NCI-H526 treated with DMSO at 0.1 percent for 48 hours (cell line): Measurements from ENCODE around the gene PKM.

Source experiments
- DNase-seq: peaks from one replicate; lab custom pipeline; 2025; lab: John Stamatoyannopoulos, UW

Gene PKM

DNA sequence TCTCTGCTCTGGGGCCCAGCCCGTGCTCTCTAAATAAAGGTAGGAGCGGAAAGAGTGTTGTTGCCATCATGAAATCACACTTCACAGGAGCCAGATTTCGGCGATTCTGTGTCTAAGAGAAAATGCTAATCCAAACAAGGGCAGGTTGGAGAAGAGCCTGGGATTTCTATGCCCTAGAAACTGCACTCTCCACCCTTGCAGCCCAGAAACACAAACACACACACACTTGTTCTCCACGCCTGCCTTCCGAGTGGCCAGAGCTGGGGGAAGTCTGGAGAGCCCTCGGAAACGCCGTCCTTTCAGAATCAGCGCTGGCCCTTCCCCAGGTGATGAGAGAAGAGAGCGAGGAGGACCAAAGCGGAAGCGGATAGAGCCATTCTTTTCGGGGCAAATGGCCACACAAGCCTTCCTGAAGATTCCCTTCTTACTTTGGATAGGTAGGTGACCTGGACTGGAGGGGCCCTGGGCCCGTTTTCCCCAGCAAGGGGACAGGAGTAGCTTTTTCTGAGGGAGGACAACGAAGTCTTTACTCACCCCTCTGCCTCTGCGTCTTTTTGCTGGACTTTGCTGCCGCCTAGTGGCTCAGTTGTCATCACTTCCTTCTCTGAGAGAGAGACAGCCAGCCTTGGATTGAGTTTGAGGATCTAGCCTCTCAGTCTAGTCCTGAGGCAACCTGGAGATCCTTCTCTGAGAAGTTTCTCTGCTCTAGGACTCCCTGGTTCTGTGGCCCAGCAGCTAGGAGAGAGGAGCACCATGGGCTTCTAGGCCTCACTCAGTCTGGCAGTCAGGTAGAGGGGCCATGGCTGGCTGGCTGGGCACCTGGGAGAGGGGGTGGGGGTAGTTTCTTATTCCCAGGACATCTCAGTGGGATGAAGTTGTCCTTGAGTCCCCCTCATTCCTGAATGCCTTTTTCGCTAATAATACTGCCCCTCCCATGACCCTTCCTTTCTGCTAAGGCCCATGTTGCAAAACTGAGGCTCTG is 75.1 kb downstream of the PKM start:
- DNase-seq, result peak; percentile 80

DNA sequence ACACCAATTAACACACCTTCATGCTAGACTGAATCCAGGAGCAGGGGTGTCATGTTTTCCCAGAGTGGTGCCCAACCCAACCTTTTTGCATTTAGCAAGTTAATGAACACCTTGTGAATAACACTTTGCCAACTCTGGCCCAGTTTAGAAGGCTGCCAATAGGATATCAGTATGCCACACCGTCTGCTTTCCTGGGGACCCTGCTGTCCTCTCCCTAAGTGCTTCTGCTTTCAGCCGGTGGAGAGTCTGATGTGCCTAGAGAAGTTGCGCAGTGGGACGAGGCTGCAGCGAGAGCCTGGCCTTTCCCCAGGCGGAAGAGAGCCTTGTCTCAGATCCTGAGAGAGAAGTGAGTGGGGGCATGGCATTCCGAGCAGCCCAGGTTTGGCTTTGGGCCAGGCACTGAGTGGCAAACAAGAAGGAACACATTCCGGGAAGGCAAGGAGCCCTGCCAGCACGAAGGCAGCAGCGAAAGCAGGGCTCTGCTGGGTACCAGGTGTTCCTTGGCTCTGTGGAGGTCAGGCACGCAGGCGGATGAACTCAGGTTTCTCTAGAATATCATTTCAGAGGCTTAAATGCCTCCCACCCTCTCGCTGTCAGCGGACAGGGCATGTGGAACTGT is 75.9 kb downstream of the PKM start:
- peak; percentile 36 for DNase-seq

DNA sequence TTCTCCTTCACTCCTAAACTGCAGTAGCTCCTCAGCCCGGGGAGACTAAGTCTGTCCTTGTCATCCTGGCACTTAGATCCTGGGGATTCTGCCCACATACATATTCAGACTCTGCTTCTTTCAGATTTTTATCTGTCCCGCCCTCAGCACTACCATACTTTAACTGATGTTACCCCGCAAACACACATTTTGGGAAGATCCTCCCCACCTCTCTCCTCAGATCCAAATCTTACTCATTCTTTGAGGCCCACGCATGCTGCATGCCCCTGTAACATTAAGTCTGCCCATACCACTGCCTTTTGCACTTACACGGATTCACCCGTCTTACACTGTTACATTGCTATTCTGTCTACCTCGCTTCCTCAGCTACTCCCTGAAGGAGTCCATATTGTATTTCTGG is 76.7 kb downstream of the PKM start:
- DNase-seq, result no peak

DNA sequence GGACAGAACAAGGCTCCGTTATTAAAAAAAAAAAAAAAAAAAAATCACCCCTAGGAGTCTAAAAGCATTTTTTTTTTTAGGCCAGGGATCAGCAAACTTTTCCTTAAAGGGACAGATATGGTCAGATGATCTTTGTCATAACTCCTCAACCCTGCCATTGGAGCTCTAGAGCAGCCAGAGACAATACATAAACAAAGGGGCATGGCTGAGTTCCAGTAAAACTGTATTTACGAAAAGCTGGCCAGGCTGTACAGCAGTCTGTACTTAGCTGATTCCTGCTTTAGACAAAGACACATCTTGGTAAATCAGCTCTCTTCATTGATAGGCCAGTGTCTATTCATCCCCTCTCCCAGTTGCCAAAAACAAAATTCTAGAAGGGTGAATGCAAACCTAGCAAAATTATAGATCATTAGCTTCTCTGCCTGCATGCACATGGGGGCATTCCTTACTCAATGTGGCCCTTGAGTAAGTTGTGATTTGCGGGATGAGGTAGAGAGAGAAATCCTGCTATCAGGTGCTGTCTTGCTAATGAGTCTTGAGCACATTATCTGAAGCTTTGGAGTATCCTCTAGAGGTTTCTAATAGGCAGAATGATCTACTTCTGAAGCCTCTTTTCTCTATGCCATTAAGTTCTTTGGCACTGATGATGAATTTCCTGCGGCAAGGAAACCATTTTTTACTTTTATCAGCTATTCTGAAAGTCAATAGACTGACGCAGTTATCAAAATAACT is 77.6 kb downstream of the PKM start:
- no peak for DNase-seq
